ENCODE results near the gene NAAA.
"Not testable (repeated sequence)": the region's sequence is repeated elsewhere in the genome, so short reads cannot be mapped to it uniquely, and the experiment has no call there.

NAAA gene

GRCh38 chr4:75940692-75941253, at the start of gene NAAA:
Gene NAAA, minus strand, starts transcription at chr4:75941013. Its CDS starts 64 bp downstream, at chr4:75940949.
- peak; percentile 7 for DNase-seq

GRCh38 chr4:75989846-75990528, 49.2 kb upstream of the NAAA start:
- no peak for DNase-seq

- DNase-seq = no peak
Measured at GRCh38 chr4:75985116-75985515, 44.3 kb upstream of the NAAA start.

GRCh38 chr4:75980576-75980975, 39.8 kb upstream of the NAAA start:
- no peak for DNase-seq

GRCh38 chr4:75976177-75976576, 35.4 kb upstream of the NAAA start:
- no peak for DNase-seq

GRCh38 chr4:75973766-75974165, 33.0 kb upstream of the NAAA start:
- no peak for DNase-seq

GRCh38 chr4:75968084-75968483, 27.3 kb upstream of the NAAA start:
- no peak for DNase-seq

GRCh38 chr4:75963558-75963957, 22.7 kb upstream of the NAAA start:
- no peak for DNase-seq

GRCh38 chr4:75962072-75962471, 21.3 kb upstream of the NAAA start:
- DNase-seq = not testable (repeated sequence)

GRCh38 chr4:75958546-75958945, 17.7 kb upstream of the NAAA start:
- not testable (repeated sequence) for DNase-seq

GRCh38 chr4:75954811-75955210, 14.0 kb upstream of the NAAA start:
- DNase-seq = not testable (repeated sequence)

- no peak for DNase-seq
Measured at GRCh38 chr4:75953509-75953908, 12.7 kb upstream of the NAAA start.

- DNase-seq = no peak
Measured at GRCh38 chr4:75950213-75950815, 9.5 kb upstream of the NAAA start.

- DNase-seq = no peak
Measured at GRCh38 chr4:75948822-75949444, 8.1 kb upstream of the NAAA start.

GRCh38 chr4:75939890-75940691, 722 bp downstream of the NAAA start:
- DNase-seq = no peak

GRCh38 chr4:75935628-75936027, 5.2 kb downstream of the NAAA start:
- no peak for DNase-seq

- no peak for DNase-seq
Measured at GRCh38 chr4:75930152-75930551, 10.7 kb downstream of the NAAA start.

- DNase-seq = not testable (repeated sequence)
Measured at GRCh38 chr4:75924916-75925315, 15.9 kb downstream of the NAAA start.

- peak; percentile 73 for DNase-seq
Measured at GRCh38 chr4:75924309-75924827, 16.4 kb downstream of the NAAA start.

GRCh38 chr4:75922588-75922987, 18.2 kb downstream of the NAAA start:
- no peak for DNase-seq

- no peak for DNase-seq
Measured at GRCh38 chr4:75921910-75922309, 18.9 kb downstream of the NAAA start.

GRCh38 chr4:75920327-75920726, 20.5 kb downstream of the NAAA start:
- DNase-seq = no peak

GRCh38 chr4:75919920-75920319, 20.9 kb downstream of the NAAA start:
- no peak for DNase-seq

Data from SHP77 treated with DMSO at 0.1 percent for 48 hours (cell line).